Mucosa of stomach (tissue), 1 donor: ENCODE measurements around the gene NPAS3.

Experiments used
- H3K27me3 ChIP-seq: one replicate; pipeline ENCODE4 v1.7.0; 2013; ENCODE audit warnings: mild to moderate bottlenecking, low read length; ENCODE audit not compliant: control insufficient read depth, insufficient read depth
- H3K36me3 ChIP-seq: one replicate; pipeline ENCODE4 v1.7.0; 2013; ENCODE audit warnings: low read length; ENCODE audit not compliant: control insufficient read depth, insufficient read depth
- H3K4me1 ChIP-seq: one replicate; pipeline ENCODE4 v1.7.0; 2013; ENCODE audit warnings: mild to moderate bottlenecking, low read length; ENCODE audit not compliant: control insufficient read depth, insufficient read depth
- H3K4me3 ChIP-seq: one replicate; pipeline ENCODE4 v1.7.0; 2013; ENCODE audit warnings: low read length
- H3K9ac ChIP-seq: one replicate; pipeline ENCODE4 v1.7.0; 2013; ENCODE audit warnings: mild to moderate bottlenecking, low read length, moderate library complexity
- H3K9me3 ChIP-seq: one replicate; pipeline ENCODE4 v1.7.0; 2013; ENCODE audit warnings: mild to moderate bottlenecking, low read length, moderate library complexity; ENCODE audit not compliant: control insufficient read depth
- donor health status: Pancreatic carcinoma.

Gene NPAS3

DNA sequence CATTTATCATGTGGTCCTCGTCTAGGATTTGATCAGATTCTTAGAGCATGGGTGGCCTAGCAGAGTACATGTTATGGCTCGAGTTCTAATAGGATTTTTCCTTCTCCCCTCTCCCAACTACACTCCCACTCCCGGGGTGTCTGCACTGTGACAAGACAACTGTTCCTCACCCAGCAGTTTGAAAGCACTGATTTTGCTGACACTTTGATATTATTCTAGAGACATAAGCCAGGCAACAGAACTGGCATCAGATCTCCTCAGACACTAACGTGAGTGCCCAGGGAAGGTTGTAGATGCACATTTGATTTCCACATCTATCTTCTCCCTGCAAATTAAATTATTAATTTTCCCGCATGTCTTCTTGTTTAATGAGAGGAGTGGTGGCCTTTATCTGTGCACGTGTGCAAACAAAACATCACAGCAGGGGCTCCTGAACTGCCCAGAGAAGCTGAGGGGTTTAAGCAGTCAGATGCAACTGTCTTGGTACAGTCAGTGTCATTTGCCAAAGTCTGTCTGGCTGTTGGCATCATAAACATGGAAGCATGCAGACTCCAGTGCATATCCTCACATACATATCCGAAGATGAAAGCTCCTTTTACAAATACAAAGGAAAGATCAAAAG lies 491.8 kb downstream of the NPAS3 start:
- H3K36me3 ChIP-seq: no peaks in the 10 kb centered on the region
- no peaks in the 10 kb centered on the region for H3K9me3 ChIP-seq
- no peak overlapping the region for H3K9ac ChIP-seq
- no peaks in the 10 kb centered on the region for H3K27me3 ChIP-seq
- H3K4me1 ChIP-seq: no peaks in the 10 kb centered on the region
- no peak overlapping the region for H3K4me3 ChIP-seq

DNA sequence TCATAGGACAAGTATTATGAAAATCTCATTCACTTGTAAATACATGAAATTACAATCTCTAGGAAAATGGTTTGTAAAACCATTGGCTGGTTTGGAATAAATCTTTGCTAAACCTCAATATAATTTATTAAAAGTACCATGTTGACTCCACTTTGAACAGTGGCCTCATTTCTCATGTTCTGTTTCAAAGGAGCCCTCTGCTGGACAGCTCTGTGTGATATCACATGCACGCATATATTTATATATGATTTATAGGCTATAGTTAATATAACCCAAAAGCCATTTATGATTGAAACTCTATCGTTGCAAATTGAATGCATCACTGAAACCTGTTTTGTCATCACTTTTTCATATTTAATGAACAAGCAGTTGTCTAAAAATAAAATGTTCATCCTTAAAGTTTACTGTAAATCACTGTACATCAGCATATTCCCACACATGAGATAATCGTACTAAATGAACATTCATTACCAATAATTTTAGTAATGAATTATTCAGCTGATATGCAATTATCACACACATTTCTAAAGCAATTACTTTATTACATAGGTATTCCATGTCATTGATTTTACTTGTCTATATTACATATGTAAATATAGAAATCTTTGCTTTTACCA lies 493.8 kb downstream of the NPAS3 start:
- no peaks in the 10 kb centered on the region for H3K4me1 ChIP-seq
- no peaks in the 10 kb centered on the region for H3K9me3 ChIP-seq
- H3K36me3 ChIP-seq: no peaks in the 10 kb centered on the region
- H3K27me3 ChIP-seq: no peaks in the 10 kb centered on the region
- H3K9ac ChIP-seq: no peak overlapping the region
- no peak overlapping the region for H3K4me3 ChIP-seq

DNA sequence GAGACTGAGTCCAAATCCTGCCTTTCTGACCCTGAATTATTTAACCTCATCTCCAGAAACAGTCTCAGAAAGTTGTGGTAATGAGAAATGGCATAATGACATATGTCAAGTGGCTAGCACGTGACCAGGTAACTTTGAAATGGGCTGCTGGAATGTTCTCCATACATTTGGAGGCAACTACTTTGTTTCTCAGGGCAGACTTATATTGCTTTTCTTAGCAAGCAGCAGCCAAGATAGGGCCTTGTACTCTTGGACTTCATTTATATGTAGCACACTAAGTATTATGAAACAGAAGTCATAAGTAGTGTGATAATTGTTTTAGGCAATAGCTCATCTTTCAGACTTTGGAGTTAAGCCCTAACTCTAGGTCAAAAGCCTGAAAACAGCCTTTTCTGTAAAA lies 494.7 kb downstream of the NPAS3 start:
- no peaks in the 10 kb centered on the region for H3K27me3 ChIP-seq
- H3K9ac ChIP-seq: no peak overlapping the region
- no peak overlapping the region for H3K4me3 ChIP-seq
- H3K9me3 ChIP-seq: no peaks in the 10 kb centered on the region
- no peaks in the 10 kb centered on the region for H3K36me3 ChIP-seq
- no peaks in the 10 kb centered on the region for H3K4me1 ChIP-seq

DNA sequence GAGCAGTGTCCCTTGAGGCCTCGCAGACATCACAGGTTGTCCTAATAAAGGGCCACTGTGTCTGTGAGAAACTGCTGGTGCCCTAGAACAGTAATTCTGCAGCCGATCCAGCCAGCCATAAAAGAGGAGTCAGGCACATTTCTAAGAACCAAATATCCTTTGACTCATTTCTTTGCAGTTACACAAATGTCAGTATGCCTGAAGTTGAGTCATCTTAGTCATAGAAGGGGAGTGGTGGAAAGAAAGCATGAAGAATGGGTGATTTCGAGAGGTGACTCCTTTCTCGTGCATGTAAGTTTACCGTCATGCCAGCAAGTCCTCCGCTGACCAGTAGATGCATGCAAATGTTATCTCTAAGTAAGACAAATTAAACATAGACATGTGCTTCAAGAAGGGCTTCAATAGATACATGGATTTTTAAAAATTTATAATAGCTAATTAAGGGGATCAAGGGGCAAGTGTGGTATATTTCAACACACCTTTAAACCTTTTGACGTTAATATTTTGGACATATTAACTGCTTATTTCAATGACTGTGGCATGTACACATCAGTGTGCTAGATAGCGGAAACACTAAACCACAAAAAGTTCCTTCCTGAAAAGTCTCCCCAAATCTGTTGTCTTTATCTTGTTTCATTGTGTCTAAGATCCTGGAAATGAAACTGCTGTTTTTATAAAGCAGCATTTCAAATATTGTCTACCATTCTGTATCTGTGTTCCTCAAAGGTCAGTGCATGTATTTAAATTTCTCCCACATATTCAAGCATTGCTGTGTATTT lies 497.4 kb downstream of the NPAS3 start:
- no peaks in the 10 kb centered on the region for H3K4me1 ChIP-seq
- no peaks in the 10 kb centered on the region for H3K36me3 ChIP-seq
- no peak overlapping the region for H3K4me3 ChIP-seq
- H3K9ac ChIP-seq: no peak overlapping the region
- H3K27me3 ChIP-seq: no peaks in the 10 kb centered on the region
- no peaks in the 10 kb centered on the region for H3K9me3 ChIP-seq

DNA sequence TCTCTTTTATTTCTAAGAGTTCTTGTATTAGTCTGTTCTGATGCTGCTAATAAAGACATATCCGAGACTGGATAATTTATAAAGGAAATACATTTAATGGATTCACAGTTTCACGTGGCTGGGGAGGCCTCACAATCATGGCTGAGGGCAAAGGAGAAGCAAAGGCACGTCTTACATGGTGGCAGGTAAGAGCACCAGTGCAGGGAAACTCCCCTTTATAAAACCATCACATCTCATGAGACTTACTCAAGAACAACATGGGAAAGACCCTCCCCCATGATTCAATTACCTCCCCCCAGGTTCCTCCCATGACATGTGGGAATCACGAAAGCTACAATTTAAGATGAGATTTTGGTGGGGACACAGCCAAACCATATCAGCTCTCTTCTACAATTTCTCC lies 503.0 kb downstream of the NPAS3 start:
- no peaks in the 10 kb centered on the region for H3K27me3 ChIP-seq
- no peaks in the 10 kb centered on the region for H3K9me3 ChIP-seq
- H3K36me3 ChIP-seq: no peaks in the 10 kb centered on the region
- no peaks in the 10 kb centered on the region for H3K4me1 ChIP-seq
- no peak overlapping the region for H3K9ac ChIP-seq
- no peak overlapping the region for H3K4me3 ChIP-seq

DNA sequence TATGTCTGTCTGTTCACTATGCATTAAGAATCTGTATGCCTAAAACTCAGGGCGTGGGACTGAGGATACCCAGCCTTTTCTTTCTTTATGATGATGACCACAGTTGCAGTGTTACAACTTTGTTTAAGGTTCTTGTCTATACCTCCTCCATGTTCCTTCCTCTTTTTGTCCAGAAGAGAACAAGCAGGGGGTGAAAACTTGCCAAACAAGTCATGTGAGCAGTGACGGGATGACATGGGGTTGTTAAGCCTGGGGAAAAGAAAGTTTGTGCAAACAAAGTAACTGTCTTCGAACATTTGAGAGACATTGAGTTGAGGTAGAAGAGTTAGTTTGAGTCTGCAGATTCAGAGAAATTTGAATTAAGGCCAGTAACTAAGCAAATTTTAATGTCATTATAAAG lies 505.5 kb downstream of the NPAS3 start:
- no peaks in the 10 kb centered on the region for H3K27me3 ChIP-seq
- H3K36me3 ChIP-seq: no peaks in the 10 kb centered on the region
- H3K9ac ChIP-seq: no peak overlapping the region
- no peak overlapping the region for H3K4me3 ChIP-seq
- no peaks in the 10 kb centered on the region for H3K9me3 ChIP-seq
- no peaks in the 10 kb centered on the region for H3K4me1 ChIP-seq

DNA sequence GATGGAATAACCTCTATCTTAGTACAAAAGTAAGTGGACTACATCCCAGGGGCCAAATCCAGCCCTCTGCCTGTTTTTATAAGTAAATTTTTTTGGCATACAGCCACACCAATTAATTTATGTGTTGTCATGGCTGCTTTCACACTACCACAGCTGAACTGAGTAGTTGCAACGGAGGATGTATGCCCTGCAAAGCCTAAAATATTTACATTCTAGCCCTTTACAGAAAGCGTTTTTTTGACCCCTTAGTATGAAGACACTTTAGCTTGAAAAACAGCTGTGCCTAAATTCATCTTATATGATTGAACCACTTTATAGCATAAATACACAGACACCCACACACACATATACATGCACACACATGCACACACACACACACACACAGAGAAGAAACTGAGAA lies 510.6 kb downstream of the NPAS3 start:
- no peak overlapping the region for H3K4me3 ChIP-seq
- H3K27me3 ChIP-seq: no peaks in the 10 kb centered on the region
- H3K36me3 ChIP-seq: no peaks in the 10 kb centered on the region
- no peaks in the 10 kb centered on the region for H3K9me3 ChIP-seq
- peaks cover 8% of the 10 kb centered on the region for H3K4me1 ChIP-seq
- no peak overlapping the region for H3K9ac ChIP-seq

DNA sequence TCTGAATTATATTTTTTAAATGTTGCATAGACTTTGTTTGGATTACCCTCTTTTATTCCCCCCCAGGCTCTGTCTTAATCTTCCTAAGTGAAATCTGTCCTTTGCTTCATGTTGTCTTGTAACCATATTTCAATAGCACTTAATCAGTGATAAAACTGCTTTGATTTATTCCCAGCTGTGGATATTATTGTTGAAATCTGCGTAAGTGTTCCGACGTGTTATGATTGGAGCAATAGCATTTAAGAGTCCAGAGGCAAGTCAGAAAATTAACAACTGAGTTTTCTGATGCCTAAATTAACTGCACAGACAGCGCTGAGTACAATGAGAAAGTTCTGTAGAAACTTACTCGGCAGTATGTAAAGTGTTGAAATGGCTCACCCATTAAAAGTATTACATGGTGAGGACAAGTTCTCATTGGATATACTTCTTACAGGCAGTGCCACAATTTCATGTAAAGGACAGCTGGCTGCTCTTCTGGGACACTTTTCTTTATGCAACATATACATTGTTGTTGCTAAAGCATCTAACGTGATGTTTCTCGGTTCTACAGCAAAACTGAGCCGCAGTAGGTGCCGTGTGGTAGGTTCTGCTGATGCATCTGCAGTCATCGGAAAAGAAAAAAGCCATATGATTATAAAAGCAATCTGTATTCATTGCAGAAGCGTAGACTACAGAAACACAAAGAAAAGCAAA lies 511.2 kb downstream of the NPAS3 start:
- Histone ChIP-seq H3K27me3 (no peaks in the 10 kb centered on the region), H3K36me3 (no peaks in the 10 kb centered on the region), H3K4me1 (peaks cover 8% of the 10 kb centered on the region), H3K4me3 (no peak overlapping the region), H3K9ac (no peak overlapping the region), H3K9me3 (no peaks in the 10 kb centered on the region)

DNA sequence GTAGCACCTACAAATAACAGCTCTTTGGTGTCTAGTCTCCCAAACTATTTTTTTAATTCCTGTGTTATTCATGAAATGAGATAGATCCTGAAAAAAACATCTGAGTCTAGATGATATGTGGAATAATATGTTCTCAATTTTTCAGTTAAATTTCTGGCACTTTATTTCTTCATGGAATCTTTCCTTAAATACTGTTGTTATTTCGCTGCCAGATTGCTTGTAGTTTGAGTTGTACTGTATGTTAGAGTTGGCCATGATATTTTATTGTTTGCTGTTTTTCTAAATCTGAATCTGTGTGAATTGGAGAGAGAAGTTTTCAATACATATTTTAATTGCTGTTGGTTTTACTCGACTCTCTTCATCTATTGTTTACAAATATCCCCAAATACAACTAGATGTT lies 511.7 kb downstream of the NPAS3 start:
- Histone ChIP-seq H3K9ac (no peak overlapping the region), H3K4me3 (no peak overlapping the region), H3K9me3 (no peaks in the 10 kb centered on the region), H3K4me1 (peaks cover 8% of the 10 kb centered on the region), H3K27me3 (no peaks in the 10 kb centered on the region), H3K36me3 (no peaks in the 10 kb centered on the region)

DNA sequence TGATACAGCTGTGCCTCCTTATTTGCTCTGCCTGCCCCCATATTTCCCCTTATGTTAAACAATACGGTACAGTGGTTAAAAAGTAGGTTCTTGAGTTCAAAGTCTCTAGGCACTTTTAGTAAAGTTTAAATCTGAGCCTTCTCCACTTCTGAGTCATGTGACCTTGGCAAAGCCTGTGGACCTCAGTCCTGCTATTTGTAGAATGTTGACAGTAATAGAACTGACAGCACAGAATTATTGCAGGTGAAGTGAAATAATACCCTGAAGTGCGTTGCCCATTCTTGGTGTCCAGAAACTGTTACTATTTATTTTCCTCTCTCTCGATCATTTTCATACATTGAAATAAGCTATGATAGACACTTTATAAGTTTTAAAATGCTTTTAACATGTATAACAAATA lies 512.5 kb downstream of the NPAS3 start:
- H3K4me1 ChIP-seq: peaks cover 8% of the 10 kb centered on the region
- no peaks in the 10 kb centered on the region for H3K36me3 ChIP-seq
- H3K9ac ChIP-seq: no peak overlapping the region
- H3K4me3 ChIP-seq: no peak overlapping the region
- no peaks in the 10 kb centered on the region for H3K27me3 ChIP-seq
- no peaks in the 10 kb centered on the region for H3K9me3 ChIP-seq

DNA sequence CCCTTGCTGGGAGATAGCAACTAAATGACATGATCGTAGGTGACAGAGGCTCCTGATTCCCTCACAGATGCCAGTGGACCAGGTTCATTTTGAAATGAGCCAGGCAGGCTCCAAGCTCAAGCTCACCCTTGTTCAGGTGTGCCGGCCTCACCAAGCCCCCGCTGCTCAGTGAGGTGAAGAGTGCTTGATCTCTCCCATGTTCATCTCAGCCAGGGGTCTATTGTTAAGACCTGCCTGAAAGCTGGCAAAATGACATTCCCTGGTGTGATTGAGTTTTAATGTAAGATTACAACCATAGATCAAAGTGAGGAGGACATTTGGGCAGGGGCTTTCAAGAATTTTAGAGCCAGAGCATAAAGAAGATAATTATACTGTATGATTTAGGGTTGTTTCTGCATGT lies 514.3 kb downstream of the NPAS3 start:
- no peak overlapping the region for H3K9ac ChIP-seq
- H3K9me3 ChIP-seq: no peaks in the 10 kb centered on the region
- H3K4me1 ChIP-seq: peaks cover 8% of the 10 kb centered on the region
- no peaks in the 10 kb centered on the region for H3K36me3 ChIP-seq
- H3K27me3 ChIP-seq: no peaks in the 10 kb centered on the region
- H3K4me3 ChIP-seq: no peak overlapping the region

DNA sequence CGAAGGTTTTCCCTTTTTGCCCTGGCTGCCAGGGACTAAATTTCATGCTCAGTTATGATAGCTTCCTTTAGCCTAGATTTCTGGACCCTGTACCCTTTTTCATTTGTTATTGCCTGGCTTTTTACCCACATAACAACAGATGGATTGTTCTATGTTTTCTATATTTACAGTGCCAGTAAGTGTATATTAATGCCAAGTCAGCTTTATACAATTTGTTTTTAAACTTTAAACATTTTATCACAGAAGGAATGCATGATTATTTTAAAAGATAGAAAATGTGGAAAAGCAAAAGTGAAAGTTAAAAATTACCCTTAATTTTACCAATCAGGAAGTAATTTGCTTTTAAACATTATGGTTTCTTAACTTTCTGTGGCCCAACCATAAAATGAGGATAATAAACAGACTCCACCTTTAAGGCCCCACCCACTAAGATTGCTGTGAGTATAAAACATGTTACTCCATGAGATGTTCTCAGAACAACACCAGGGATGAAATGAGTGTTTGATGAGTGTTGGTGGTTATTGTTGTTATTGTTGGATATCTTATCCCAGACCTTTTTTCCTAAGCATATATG lies 515.4 kb downstream of the NPAS3 start:
- Histone ChIP-seq H3K9me3 (no peaks in the 10 kb centered on the region), H3K9ac (no peak overlapping the region), H3K36me3 (no peaks in the 10 kb centered on the region), H3K27me3 (no peaks in the 10 kb centered on the region), H3K4me3 (no peak overlapping the region), H3K4me1 (peaks cover 8% of the 10 kb centered on the region)
